HepG2 (cell line): ENCODE data around the gene SIK3. TPM values are rescaled to one million over a fixed set of nuclear protein-coding genes. Genes with fewer than 3 reads are reported as not detected.

ENCODE experiments used
- ATAC-seq: fragments of 200-7000 bp; cut with Tn5 transposase; 3 replicates; pipeline ENCODE4 v1.9.1; 2020; ENCODE audit warnings: mild to moderate bottlenecking, moderate library complexity
- BruUV-seq: library from RNA; stranded (reverse); fragments of 400-500 nt; replicated peaks from 2 replicates; lab custom pipeline; 2021; lab: Mats Ljungman, UMichigan
- CTCF ChIA-PET: fragments of 300-600 bp; formaldehyde crosslinking; extraction: SDS; loops from one replicate; lab custom pipeline; 2021; ENCODE audit warnings: low total read pairs, inconsistent platforms, low intra/inter-chr PET ratio; lab: Yijun Ruan, JAX
- POLR2A ChIA-PET: fragments of 350-600 bp; sonication (Branson Sonifier 250); formaldehyde crosslinking; loops from one replicate; lab custom pipeline; 2020; ENCODE audit warnings: antibody characterized with exemption, inconsistent platforms; lab: Yijun Ruan, JAX
- DNase-seq: peaks from one replicate; pipeline ENCODE4 v3.0.0-alpha.2; 2015; ENCODE audit warnings: low spot score
- FAIRE-seq: peaks from 3 replicates; lab custom pipeline; 2011; peaks lifted over from hg19 to GRCh38; lab: Jason Lieb, UNC
- H2AFZ ChIP-seq: one replicate; pipeline ENCODE4 v1.6.1; 2011; ENCODE audit warnings: low read length, inconsistent platforms
- H3K27ac ChIP-seq: fragments of 300-600 bp; 3 replicates; pipeline ENCODE4 v1.8.0; 2011; ENCODE audit warnings: mixed run types, mild to moderate bottlenecking, mixed read lengths, low read length, inconsistent platforms; ENCODE audit not compliant: insufficient read depth; ENCODE audit errors: extremely low read length
- H3K27me3 ChIP-seq, 2 experiments: fragments of 200-600 bp in 1 of 2; 2 replicates in 1 of 2; 3 replicates in 1 of 2; pipeline versions ENCODE4 v1.6.0 to v1.8.0; 2011; ENCODE audit warnings: low read length in 2 of 2, mild to moderate bottlenecking in 2 of 2, moderate library complexity in 2 of 2, inconsistent platforms in 1 of 2; ENCODE audit not compliant: insufficient read depth in 2 of 2, control insufficient read depth in 1 of 2
- H3K36me3 ChIP-seq, 2 experiments: fragments of 200-600 bp in 1 of 2; replicated peaks in 1 of 2; 2 replicates in 1 of 2; 3 replicates in 1 of 2; pipeline versions ENCODE4 v1.5.1 to v1.8.0; 2011; ENCODE audit warnings: low read length in 2 of 2, inconsistent platforms in 1 of 2; ENCODE audit not compliant: insufficient read depth in 2 of 2, control insufficient read depth in 1 of 2
- H3K4me1 ChIP-seq: 2 replicates; pipeline ENCODE4 v1.5.1; 2012; ENCODE audit warnings: low read length, inconsistent platforms; ENCODE audit not compliant: insufficient read depth
- H3K4me2 ChIP-seq: 2 replicates; pipeline ENCODE4 v1.6.0; 2011; ENCODE audit warnings: low read depth, low read length, inconsistent platforms
- H3K4me3 ChIP-seq, 3 experiments: fragments of 200-600 bp in 1 of 3; sonication (generic), shearing (Covaris generic) in 1 of 3; replicated peaks in 1 of 3; 2 replicates each; pipeline ENCODE4 v1.5.1; 2011 to 2016; ENCODE audit warnings: low read length in 3 of 3, inconsistent platforms in 2 of 3, low read depth in 2 of 3, mild to moderate bottlenecking in 2 of 3, control low read depth in 1 of 3, mixed read lengths in 1 of 3; ENCODE audit not compliant: insufficient read depth in 1 of 3
- H3K79me2 ChIP-seq: one replicate; pipeline ENCODE4 v1.6.1; 2011; ENCODE audit warnings: low read length, inconsistent platforms; ENCODE audit not compliant: insufficient read depth
- H3K9ac ChIP-seq: 2 replicates; pipeline ENCODE4 v1.6.0; 2011; ENCODE audit warnings: mild to moderate bottlenecking, low read depth, low read length, inconsistent platforms; ENCODE audit not compliant: insufficient read depth
- H3K9me3 ChIP-seq: 2 replicates; pipeline ENCODE4 v1.5.1; 2012; ENCODE audit warnings: mild to moderate bottlenecking, low read length
- H4K20me1 ChIP-seq: 2 replicates; pipeline ENCODE4 v1.6.0; 2011; ENCODE audit warnings: inconsistent platforms, mild to moderate bottlenecking, low read length, moderate library complexity; ENCODE audit not compliant: insufficient read depth
- ARID2 ChIP-seq: sonication (generic); formaldehyde crosslinking; IDR thresholded peaks from 2 replicates; pipeline ENCODE4 v1.8.1; 2022; ENCODE audit warnings: mild to moderate bottlenecking, missing genetic modification reagents, borderline replicate concordance
- FOXP1 ChIP-seq, 2 experiments: fragments of 450-650 bp in 1 of 2; IDR thresholded peaks; 2 replicates each; pipeline ENCODE4 v1.6.1; 2017 to 2018; ENCODE audit warnings: antibody characterized with exemption in 1 of 2
- MED8 ChIP-seq: sonication (generic); formaldehyde crosslinking; IDR thresholded peaks from 2 replicates; pipeline ENCODE4 v1.8.1; 2023; ENCODE audit warnings: mild to moderate bottlenecking, missing genetic modification reagents; ENCODE audit not compliant: insufficient replicate concordance
- NFIC ChIP-seq: IDR thresholded peaks from 2 replicates; pipeline ENCODE4 v1.6.1; 2012; ENCODE audit warnings: mild to moderate bottlenecking, low read length, inconsistent platforms
- RARG ChIP-seq: sonication (generic); formaldehyde crosslinking; IDR thresholded peaks from 2 replicates; pipeline ENCODE4 v1.4.0; 2020; ENCODE audit warnings: low read depth, mild to moderate bottlenecking, missing genetic modification reagents
- RFX5 ChIP-seq: IDR thresholded peaks from 2 replicates; pipeline ENCODE4 v1.6.1; 2011; ENCODE audit warnings: low read depth, low read length, improper control_type of control experiment
- SMC3 ChIP-seq: IDR thresholded peaks from 2 replicates; pipeline ENCODE4 v1.6.1; 2011; ENCODE audit warnings: low read length, improper control_type of control experiment
- SOX5 ChIP-seq: IDR thresholded peaks from 2 replicates; pipeline ENCODE4 v1.6.1; 2016; ENCODE audit warnings: borderline replicate concordance
- STAG1 ChIP-seq: sonication (generic); formaldehyde crosslinking; IDR thresholded peaks from 2 replicates; pipeline ENCODE4 v1.4.0; 2020; ENCODE audit warnings: missing genetic modification reagents
- ZNF296 ChIP-seq: sonication (generic); formaldehyde crosslinking; conservative IDR thresholded peaks from 2 replicates; pipeline ENCODE4 v1.5.0; 2020; ENCODE audit warnings: mild to moderate bottlenecking, missing genetic modification reagents
- ZNF446 ChIP-seq: sonication (generic); formaldehyde crosslinking; IDR thresholded peaks from 2 replicates; pipeline ENCODE4 v1.5.0; 2020; ENCODE audit warnings: mild to moderate bottlenecking, missing genetic modification reagents
- ZNF746 ChIP-seq: sonication (generic); formaldehyde crosslinking; IDR thresholded peaks from 2 replicates; pipeline ENCODE4 v1.8.0; 2022; ENCODE audit warnings: mild to moderate bottlenecking, missing genetic modification reagents
- ZNF75D ChIP-seq: sonication (generic); formaldehyde crosslinking; IDR thresholded peaks from 2 replicates; pipeline ENCODE4 v1.8.1; 2023; ENCODE audit warnings: missing genetic modification reagents, mild to moderate bottlenecking, borderline replicate concordance
- ZSCAN31 ChIP-seq: sonication (generic); formaldehyde crosslinking; IDR thresholded peaks from 2 replicates; pipeline ENCODE4 v1.5.0; 2020; ENCODE audit warnings: low read depth, mild to moderate bottlenecking, missing genetic modification reagents
- WGBS: methylation state at CpG from one replicate; pipeline ENCODE4 v1.1.6; 2017; ENCODE audit warnings: low lambda C conversion rate; 5-methylcytosine and 5-hydroxymethylcytosine counted together
- in situ Hi-C: cut with HindIII; loops from 2 replicates; pipeline ENCODE4 v1.10.0; 2017; ENCODE audit warnings: low pct_unique_long_range_greater_than_20kb; ENCODE audit not compliant: extremely low pct_ligation_motif_present
- intact Hi-C: fragments of 100-400 bp; cut with micrococcal nuclease; formaldehyde crosslinking; loops from one replicate; pipeline ENCODE4 v1.10.0; 2022; ENCODE audit not compliant: unreplicated experiment
- polyA plus RNA-seq, 8 experiments: library from polyadenylated mRNA; depleted of rRNA in 3 of 8; stranded (reverse) in 7 of 8; unstranded in 1 of 8; fragments of >200 nt; fragmentation: Illumina TruSeq in 4 of 8; extraction: Trizol in 4 of 8; gene quantifications; 2 replicates each; pipeline versions ENCODE4 v1.2.1 to v1.2.3, GENCODE V29; 2011 to 2016; ENCODE audit warnings: low read depth in 4 of 8, missing spikeins in 1 of 8, mixed read lengths in 1 of 8; ENCODE audit not compliant: insufficient read depth in 1 of 8
- total RNA-seq, 5 experiments: library from RNA; depleted of rRNA; stranded (reverse); fragments of >200 nt; fragmentation: Illumina TruSeq; extraction: Trizol; gene quantifications; 2 replicates each; pipeline ENCODE4 v1.2.3, GENCODE V29; 2016; ENCODE audit warnings: low read depth in 1 of 5
- TF ChIP-seq, protein P1 (sequence below): sonication (generic); formaldehyde crosslinking; IDR thresholded peaks from 2 replicates; pipeline ENCODE4 v1.8.0; 2022; ENCODE audit warnings: low read depth, missing genetic modification reagents
- TF ChIP-seq, protein P2 (sequence below): sonication (generic); formaldehyde crosslinking; IDR thresholded peaks from 2 replicates; pipeline ENCODE4 v1.4.0; 2020; ENCODE audit warnings: low read depth, mild to moderate bottlenecking, missing genetic modification reagents
- TF ChIP-seq, protein P3 (sequence below): sonication (generic); formaldehyde crosslinking; IDR thresholded peaks from 2 replicates; pipeline ENCODE4 v1.4.0; 2020; ENCODE audit warnings: missing genetic modification reagents, mild to moderate bottlenecking, borderline replicate concordance

The SIK3 gene
- total and polyA plus RNA-seq, 2 of the 13 experiments (the other 11 are each of a cell fraction or from before 2014, with no cell fraction given), result 5.7 to 9.8 TPM

GRCh38 chr11:116844722-116845121, 253.5 kb downstream of the SIK3 start:
- peaks cover 44% of the 10 kb centered on the region for H3K4me1 ChIP-seq
- ChIA-PET POLR2A (interaction anchor here (1.5 to 2.3 kb wide), 2 partner anchors 8 to 15 kb away, joined by 7 to 9 read pairs; partner anchors contain the start of genes APOA1 and APOC3), CTCF (no interaction called here)
- intact Hi-C loops (no loop called here), in situ Hi-C loops (no loop called here)
- ATAC-seq (no peak), DNase-seq (no peak), FAIRE-seq (no peak)
- no peak overlapping the region for H3K4me3 ChIP-seq
- H3K36me3 ChIP-seq, result peaks cover 23 to 47% of the 10 kb centered on the region in 2 experiments
- H3K27ac ChIP-seq, result no peak overlapping the region
- H4K20me1 ChIP-seq, result no peaks in the 10 kb centered on the region
- no peak overlapping the region for H2AFZ ChIP-seq
- TF ChIP-seq ZNF746 (CRISPR knock-in tag), result no peak
- no peak for TF ChIP-seq ZSCAN31
- no peak for TF ChIP-seq ARID2
- no peak for TF ChIP-seq SOX5
- no peak for TF ChIP-seq ZNF296
- TF ChIP-seq STAG1 (CRISPR knock-in tag), result no peak
- TF ChIP-seq, protein P1, sequence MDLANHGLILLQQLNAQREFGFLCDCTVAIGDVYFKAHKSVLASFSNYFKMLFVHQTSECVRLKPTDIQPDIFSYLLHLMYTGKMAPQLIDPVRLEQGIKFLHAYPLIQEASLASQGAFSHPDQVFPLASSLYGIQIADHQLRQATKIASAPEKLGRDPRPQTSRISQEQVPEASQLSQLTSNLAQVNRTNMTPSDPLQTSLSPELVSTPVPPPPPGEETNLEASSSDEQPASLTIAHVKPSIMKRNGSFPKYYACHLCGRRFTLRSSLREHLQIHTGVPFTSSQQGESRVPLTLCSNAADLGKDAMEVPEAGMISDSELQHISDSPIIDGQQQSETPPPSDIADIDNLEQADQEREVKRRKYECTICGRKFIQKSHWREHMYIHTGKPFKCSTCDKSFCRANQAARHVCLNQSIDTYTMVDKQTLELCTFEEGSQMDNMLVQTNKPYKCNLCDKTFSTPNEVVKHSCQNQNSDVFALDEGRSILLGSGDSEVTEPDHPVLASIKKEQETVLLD (CRISPR knock-in tag), result no peak
- no peak for TF ChIP-seq SMC3
- no peak for TF ChIP-seq ZNF446 (CRISPR knock-in tag)
- TF ChIP-seq NFIC, result no peak
- TF ChIP-seq RFX5, result no peak
- TF ChIP-seq ZNF75D (CRISPR knock-in tag), result no peak
- TF ChIP-seq MED8 (CRISPR knock-in tag), result no peak
- no peak for TF ChIP-seq RARG (CRISPR knock-in tag)
- no peak for TF ChIP-seq FOXP1 (IDR thresholded peaks at IDR 0.05)
- no peak for TF ChIP-seq FOXP1 (CRISPR knock-in tag; IDR thresholded peaks at IDR 0.05)
- TF ChIP-seq, protein P2, sequence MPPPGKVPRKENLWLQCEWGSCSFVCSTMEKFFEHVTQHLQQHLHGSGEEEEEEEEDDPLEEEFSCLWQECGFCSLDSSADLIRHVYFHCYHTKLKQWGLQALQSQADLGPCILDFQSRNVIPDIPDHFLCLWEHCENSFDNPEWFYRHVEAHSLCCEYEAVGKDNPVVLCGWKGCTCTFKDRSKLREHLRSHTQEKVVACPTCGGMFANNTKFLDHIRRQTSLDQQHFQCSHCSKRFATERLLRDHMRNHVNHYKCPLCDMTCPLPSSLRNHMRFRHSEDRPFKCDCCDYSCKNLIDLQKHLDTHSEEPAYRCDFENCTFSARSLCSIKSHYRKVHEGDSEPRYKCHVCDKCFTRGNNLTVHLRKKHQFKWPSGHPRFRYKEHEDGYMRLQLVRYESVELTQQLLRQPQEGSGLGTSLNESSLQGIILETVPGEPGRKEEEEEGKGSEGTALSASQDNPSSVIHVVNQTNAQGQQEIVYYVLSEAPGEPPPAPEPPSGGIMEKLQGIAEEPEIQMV (CRISPR knock-in tag), result no peak
- TF ChIP-seq, protein P3, sequence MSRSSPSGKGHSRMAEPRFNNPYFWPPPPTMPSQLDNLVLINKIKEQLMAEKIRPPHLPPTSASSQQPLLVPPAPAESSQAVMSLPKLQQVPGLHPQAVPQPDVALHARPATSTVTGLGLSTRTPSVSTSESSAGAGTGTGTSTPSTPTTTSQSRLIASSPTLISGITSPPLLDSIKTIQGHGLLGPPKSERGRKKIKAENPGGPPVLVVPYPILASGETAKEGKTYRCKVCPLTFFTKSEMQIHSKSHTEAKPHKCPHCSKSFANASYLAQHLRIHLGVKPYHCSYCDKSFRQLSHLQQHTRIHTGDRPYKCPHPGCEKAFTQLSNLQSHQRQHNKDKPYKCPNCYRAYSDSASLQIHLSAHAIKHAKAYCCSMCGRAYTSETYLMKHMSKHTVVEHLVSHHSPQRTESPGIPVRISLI, result no peak
- no peak overlapping the region for H3K9ac ChIP-seq
- H3K4me2 ChIP-seq, result no peak overlapping the region
- 98% methylated on average over 4 of the region's 4 CpGs for WGBS
- no peaks in the 10 kb centered on the region for H3K27me3 ChIP-seq
- no TSS peak for BruUV-seq
- H3K79me2 ChIP-seq, result no peaks in the 10 kb centered on the region
- H3K9me3 ChIP-seq, result no peaks in the 10 kb centered on the region
